HUDEP-2 (cell line): ENCODE data around the gene TCHH.
"Not testable (repeated sequence)": the region's sequence is repeated elsewhere in the genome, so short reads cannot be mapped to it uniquely, and the experiment has no call there.

Experiments used
- DNase-seq, 76 experiments: peaks; one replicate each; lab custom pipeline; 2025; ENCODE audit not compliant: unreplicated experiment in 76 of 76; lab: John Stamatoyannopoulos, UW

TCHH gene

GRCh38 chr1:152112885-152113432 lies 2.3 kb downstream of the TCHH start:
- DNase-seq, result no peak

DNA sequence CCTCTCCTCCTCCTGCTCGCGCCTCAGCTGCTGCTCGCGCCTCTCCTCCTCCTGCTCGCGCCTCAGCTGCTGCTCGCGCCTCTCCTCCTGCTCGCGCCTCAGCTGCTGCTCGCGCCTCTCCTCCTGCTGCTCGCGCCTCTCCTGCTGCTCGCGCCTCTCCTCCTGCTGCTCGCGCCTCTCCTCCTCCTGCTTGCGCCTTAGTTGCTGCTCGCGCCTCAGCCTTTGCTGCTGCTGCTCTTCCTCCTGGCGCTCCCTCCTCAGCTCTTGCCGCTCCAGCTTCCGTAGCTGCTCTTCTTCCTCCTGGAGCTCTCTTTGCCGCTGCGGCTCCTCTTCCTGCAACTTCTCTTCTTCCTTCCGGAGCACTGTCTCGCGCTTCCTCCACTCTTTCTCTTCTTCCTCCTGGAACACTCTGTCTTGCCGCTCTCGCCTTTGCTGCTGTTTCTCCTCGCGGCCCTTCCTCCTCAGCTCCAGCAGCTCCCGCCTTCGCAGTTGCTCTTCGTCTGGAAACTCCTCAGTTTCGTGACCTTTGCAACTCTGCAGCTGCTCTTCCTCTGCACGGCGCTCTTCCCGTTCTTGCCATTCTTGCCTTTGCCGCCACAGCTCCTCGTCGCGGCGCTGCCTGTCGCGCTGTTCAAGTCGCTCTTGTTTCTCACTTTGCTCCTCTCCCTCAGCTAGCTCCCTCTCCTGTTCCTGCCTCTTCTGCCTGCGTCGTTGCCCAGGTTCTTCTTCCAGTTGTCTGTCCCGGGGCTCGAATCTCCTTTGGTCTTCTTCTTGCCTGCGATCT lies 3.0 kb downstream of the TCHH start:
- no peak for DNase-seq

- DNase-seq, result peak in 1 of 76 experiments; percentile 27
Observed at GRCh38 chr1:152111515-152111968, 3.7 kb downstream of the TCHH start.

DNA sequence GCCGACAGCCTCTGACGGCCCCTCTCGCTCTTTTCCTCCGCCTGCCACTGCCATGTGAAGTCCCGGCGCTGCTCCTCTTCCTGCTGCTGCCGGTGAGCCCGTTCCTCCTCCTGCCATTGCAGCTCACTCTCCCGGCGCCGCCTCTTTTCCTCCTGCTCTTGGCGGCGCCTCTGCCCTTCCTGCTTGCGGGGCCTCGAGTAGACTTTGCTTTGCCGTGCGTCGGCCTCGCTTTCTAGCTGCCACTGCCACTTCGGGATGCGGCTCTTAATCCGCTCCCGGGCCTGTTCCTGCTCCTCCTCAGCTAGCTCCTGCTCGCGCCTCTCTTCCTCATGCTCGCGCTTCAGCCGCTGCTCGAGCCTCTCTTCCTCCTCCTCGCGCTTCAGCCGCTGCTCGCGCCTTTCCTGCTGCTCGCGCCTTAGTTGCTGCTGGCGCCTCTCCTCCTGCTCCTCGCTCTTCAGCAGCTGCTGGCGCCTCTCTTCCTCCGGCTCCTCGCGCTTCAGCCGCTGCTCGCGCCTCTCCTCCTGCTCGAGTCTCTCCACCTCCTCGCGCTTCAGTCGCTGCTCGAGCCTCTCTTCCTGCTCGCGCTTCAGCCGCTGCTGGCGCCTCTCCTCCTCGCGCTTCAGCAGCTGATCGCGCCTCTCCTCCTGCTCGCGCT lies 4.3 kb downstream of the TCHH start:
- DNase-seq, result peak in 3 of 76 experiments; percentile 5 to 10 (median 7)

- DNase-seq, result no peak
Observed at GRCh38 chr1:152110365-152110859, 4.8 kb downstream of the TCHH start.

DNA sequence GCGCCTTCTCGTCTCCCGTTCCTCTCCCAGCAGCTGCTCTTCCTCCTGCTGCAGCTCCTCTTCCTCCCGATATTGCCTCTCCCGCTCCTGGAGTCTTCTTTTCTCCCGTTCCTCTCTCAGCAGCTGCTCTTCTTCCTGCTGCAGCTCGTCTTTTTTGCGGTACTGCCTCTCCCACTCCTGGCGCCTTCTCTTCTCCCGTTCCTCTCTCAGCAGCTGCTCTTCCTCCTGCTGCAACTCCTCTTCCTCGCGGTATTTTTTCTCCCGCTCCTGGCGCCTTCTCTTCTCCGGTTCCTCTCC lies 5.3 kb downstream of the TCHH start:
- no peak for DNase-seq

DNA sequence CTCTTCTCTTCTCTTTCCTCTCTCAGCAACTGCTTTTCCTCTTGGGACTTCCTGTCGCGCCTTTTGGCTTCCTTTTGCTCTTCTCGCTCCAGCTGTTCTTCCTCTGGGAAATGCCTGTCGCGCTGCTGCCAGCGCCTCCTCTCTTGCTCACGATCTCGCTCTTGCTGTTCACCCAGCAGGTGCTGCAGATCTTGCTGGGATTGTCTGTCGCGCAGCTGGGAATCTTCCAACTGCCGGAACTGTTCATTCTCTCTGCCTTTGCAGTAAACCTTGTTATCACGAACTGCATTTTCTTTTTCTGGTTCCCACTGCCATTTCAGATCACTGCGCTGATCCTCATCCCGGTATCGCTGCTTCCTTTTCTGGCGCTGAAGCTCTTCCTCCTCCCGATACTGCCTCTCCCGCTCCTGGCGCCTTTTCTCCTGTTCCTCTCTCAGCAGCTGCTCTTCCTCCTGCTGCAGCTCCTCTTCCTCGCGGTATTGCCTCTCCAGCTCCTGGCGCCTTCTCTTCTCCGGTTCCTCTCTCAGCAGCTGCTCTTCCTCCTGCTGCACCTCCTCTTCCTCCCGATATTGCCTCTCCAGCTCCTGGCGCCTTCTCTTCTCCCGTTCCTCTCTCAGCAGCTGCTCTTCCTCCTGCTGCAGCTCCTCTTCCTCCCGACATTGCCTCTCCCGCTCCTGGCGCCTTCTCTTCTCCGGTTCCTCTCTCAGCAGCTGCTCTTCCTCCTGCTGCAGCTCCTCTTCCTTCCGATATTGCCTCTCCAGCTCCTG lies 5.8 kb downstream of the TCHH start:
- no peak for DNase-seq

- no peak for DNase-seq
Observed at GRCh38 chr1:152108882-152109222, 6.4 kb downstream of the TCHH start.

- no peak for DNase-seq
Observed at GRCh38 chr1:152107984-152108881, 7.0 kb downstream of the TCHH start.

- DNase-seq, result no peak
Observed at GRCh38 chr1:152107031-152107983, 7.9 kb downstream of the TCHH start.

DNA sequence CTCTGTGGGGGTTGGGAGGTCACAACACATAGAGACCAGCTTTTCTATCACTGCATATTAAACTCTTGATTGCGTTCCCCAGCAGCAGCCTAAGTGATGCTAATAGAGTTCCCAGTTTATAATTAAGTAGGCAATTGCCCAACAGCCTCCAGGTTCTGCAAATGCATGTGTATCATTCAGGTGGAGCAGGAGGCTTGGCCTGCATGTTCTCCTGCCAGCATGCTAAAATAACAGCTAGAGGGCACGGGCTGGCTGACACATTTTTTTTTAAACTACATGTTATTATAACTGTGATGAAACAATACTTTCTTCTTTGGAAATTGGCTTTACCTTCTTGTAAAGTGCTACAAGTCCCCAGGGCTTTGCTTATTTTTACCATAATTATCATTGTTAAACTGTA lies 10.4 kb downstream of the TCHH start:
- no peak for DNase-seq

DNA sequence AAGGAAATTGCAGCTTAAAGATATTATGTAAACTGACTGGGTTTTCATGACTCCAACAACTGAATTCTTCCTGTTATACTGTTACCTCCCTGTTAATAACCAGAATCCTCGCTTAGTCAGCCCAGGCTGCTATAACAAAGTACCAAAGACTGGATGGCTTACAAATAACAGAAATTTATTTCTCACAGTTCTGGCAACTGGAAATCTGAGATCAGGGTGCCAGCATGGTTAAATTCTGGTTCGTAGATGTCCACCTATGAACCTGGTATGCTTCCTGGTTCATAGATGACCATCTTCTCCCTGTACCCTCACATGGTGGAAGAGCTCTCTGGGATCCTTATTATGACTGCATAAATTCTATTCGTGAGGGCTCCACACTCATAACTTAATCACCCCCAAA lies 18.3 kb downstream of the TCHH start:
- no peak for DNase-seq

- no peak for DNase-seq
Observed at GRCh38 chr1:152089014-152089674, 26.1 kb downstream of the TCHH start, which contains the start of gene TCHHL1. TSS of gene TCHHL1 (minus strand) at chr1:152089064. CDS start at chr1:152088143, 921 bp downstream.

DNA sequence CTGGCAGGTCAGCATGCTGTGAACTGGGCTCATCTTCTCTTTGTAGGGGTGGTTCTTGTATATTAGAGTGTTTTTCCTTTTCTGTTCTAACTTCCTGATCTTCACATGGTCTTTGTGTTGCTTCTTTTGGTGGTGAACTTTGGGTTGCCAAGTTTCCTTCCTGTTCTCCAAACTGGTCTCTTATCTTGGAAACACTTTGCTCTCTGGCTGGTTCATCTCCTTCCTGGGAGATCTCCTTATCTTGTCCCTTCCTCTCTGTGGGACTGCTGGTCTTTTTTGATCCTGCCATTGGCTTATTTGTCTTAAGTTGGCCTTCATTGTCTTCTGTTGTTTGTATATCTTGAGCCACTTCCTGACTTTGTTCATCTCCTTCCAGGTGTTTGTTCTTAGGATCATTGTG lies 28.5 kb downstream of the TCHH start:
- no peak for DNase-seq

- DNase-seq, result no peak
Observed at GRCh38 chr1:152084853-152085252, 30.4 kb downstream of the TCHH start.

DNA sequence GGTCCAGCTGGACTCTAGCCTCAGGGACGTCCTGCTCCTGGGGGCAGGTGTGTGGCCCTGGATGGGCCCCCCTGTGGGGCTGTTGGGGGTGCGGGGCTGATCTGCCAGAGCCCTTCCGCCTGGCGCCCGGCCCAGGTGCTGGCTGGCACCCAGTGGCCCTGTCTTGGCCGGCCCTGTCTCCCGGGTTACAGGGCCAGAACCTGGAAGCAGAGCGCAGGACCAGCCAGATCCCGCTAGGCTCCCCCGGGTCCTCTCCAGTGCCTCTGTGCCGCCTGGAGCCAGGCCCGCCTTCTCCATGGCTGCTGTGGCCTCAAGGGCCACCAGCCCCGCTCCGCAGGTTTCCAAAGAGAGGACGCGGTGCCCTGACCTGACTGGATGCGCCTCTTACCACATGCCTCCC lies 34.2 kb downstream of the TCHH start:
- DNase-seq, result not testable (repeated sequence)

GRCh38 chr1:152080494-152080893 lies 34.8 kb downstream of the TCHH start:
- not testable (repeated sequence) for DNase-seq

GRCh38 chr1:152078831-152079441 lies 36.3 kb downstream of the TCHH start:
- no peak for DNase-seq
